ENCODE data around the gene PHACTR1. TPM values are rescaled to one million over a fixed set of nuclear protein-coding genes. Genes with fewer than 3 reads are reported as not detected.

The PHACTR1 gene
- total and polyA plus RNA-seq, 9 of the 15 experiments (the other 6 are each of a cell fraction or from before 2014, with no cell fraction given): 11.5 to 32.6 (median 22.0) TPM

DNA sequence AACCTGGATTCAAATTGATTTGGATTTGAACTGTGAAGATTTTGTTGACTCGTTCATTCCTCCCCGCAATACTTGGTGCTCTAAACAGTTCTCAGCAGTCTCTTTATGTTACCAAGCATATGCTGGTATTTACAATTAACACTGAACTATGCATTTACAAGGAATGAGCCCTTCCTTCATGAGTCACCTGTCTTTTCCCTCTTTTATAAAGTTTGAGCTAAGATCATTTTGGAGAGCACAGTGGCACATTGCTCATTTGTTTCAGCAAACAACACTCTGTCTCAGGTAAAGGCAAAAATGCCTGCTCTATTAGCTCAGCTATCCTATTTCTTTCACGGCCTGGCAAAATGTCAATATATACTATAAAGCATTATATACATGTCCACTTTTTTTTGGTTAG, 285.4 kb downstream of the PHACTR1 start:
- no TSS peak for BruUV-seq (replicated peaks)
- POLR2A ChIA-PET: no interaction called here
- DNase-seq (ENCODE audit: extremely low read depth in 1 of 4, low spot score in 3 of 4) (no peak), FAIRE-seq (no peak), ATAC-seq (no peak)
- Histone ChIP-seq H3K9me1 (ENCODE audit: control insufficient read depth, insufficient read depth, low read length) (no peaks in the 10 kb centered on the region), H3K27ac (ENCODE audit: extremely low read depth, low read depth, low read length) (no peak overlapping the region), H3K4me1 (replicated peaks in 1 of 2; ENCODE audit: control insufficient read depth in 2 of 2, insufficient read depth in 2 of 2, low read length in 2 of 2) (peaks cover 0 to 5% of the 10 kb centered on the region in 2 experiments; a peak in 2 of 5 replicates), H3K9me3 (replicated peaks; ENCODE audit: control insufficient read depth, insufficient read depth, low read depth, low read length) (no peaks in the 10 kb centered on the region), H3K4me3 (no peak overlapping the region), H3K4me2 (ENCODE audit: insufficient read depth, low read length) (no peak overlapping the region), H3K9ac (ENCODE audit: insufficient read depth in 1 of 2, low read depth in 2 of 2, low read length in 2 of 2) (no peak overlapping the region), H2AFZ (ENCODE audit: low read depth, low read length) (no peak overlapping the region), H4K20me1 (replicated peaks; ENCODE audit: control insufficient read depth, insufficient read depth, low read length) (no peaks in the 10 kb centered on the region), H3K79me2 (ENCODE audit: control insufficient read depth, insufficient read depth, low read length) (no peaks in the 10 kb centered on the region), H3K36me3 (ENCODE audit: control insufficient read depth, insufficient read depth, low read length) (no peaks in the 10 kb centered on the region), H3K27me3 (ENCODE audit: control insufficient read depth in 2 of 2, insufficient read depth in 2 of 2, low read length in 2 of 2) (no peaks in the 10 kb centered on the region; a peak in 1 of 5 replicates)
- WGBS (ENCODE audit: insufficient coverage, low coverage, missing lambda C conversion rate): 1% methylated on average over 3 of the region's 3 CpGs
- in situ Hi-C loops (cut with MboI) (no loop called here), intact Hi-C loops (cut with micrococcal nuclease) (no loop called here)
- TF ChIP-seq PYGO2 (tag; IDR thresholded peaks at IDR 0.05) (no peak), DACH1 (IDR thresholded peaks at IDR 0.05; ENCODE audit: partially characterized antibody) (no peak)
- CTCF ChIA-PET (ENCODE audit: low intra/inter-chr PET ratio): no interaction called here

GRCh38 chr6:13004601-13005000, 288.0 kb downstream of the PHACTR1 start:
- Histone ChIP-seq H3K36me3 (ENCODE audit: control insufficient read depth, insufficient read depth, low read length) (no peaks in the 10 kb centered on the region), H3K4me2 (ENCODE audit: insufficient read depth, low read length) (no peak overlapping the region), H3K4me1 (replicated peaks in 1 of 2; ENCODE audit: control insufficient read depth in 2 of 2, insufficient read depth in 2 of 2, low read length in 2 of 2) (peaks cover 0 to 5% of the 10 kb centered on the region in 2 experiments; a peak in 2 of 5 replicates), H3K79me2 (ENCODE audit: control insufficient read depth, insufficient read depth, low read length) (no peaks in the 10 kb centered on the region), H3K4me3 (no peak overlapping the region), H2AFZ (ENCODE audit: low read depth, low read length) (no peak overlapping the region), H3K27ac (ENCODE audit: extremely low read depth, low read depth, low read length) (no peak overlapping the region), H3K9me1 (ENCODE audit: control insufficient read depth, insufficient read depth, low read length) (no peaks in the 10 kb centered on the region), H3K9ac (ENCODE audit: insufficient read depth in 1 of 2, low read depth in 2 of 2, low read length in 2 of 2) (no peak overlapping the region), H3K9me3 (replicated peaks; ENCODE audit: control insufficient read depth, insufficient read depth, low read depth, low read length) (no peaks in the 10 kb centered on the region), H3K27me3 (ENCODE audit: control insufficient read depth in 2 of 2, insufficient read depth in 2 of 2, low read length in 2 of 2) (peaks cover 0 to 2% of the 10 kb centered on the region in 2 experiments; a peak in 1 of 5 replicates), H4K20me1 (replicated peaks; ENCODE audit: control insufficient read depth, insufficient read depth, low read length) (no peaks in the 10 kb centered on the region)
- in situ Hi-C loops (cut with MboI): no loop called here
- FAIRE-seq (no peak), DNase-seq (ENCODE audit: extremely low read depth in 1 of 4, low spot score in 3 of 4) (no peak), ATAC-seq (no peak)
- WGBS (ENCODE audit: insufficient coverage, low coverage, missing lambda C conversion rate): 0% methylated on average over 2 of the region's 2 CpGs
- CTCF ChIA-PET (ENCODE audit: low intra/inter-chr PET ratio): no interaction called here
- intact Hi-C loops (cut with micrococcal nuclease): no loop called here
- POLR2A ChIA-PET: no interaction called here
- no TSS peak for BruUV-seq (replicated peaks)
- TF ChIP-seq CBFA2T2 (conservative IDR thresholded peaks at IDR 0.05) (no peak), ZNF41 (CRISPR knock-in tag; conservative IDR thresholded peaks at IDR 0.05) (no peak), RFX7 (CRISPR knock-in tag; IDR thresholded peaks at IDR 0.05) (no peak), NFIX (CRISPR knock-in tag; IDR thresholded peaks at IDR 0.05; ENCODE audit: low read depth) (no peak), ZNF740 (CRISPR knock-in tag; IDR thresholded peaks at IDR 0.05) (no peak), ZNF740 (tag; IDR thresholded peaks at IDR 0.05) (no peak), C11orf30 (IDR thresholded peaks at IDR 0.05; ENCODE audit: low read depth) (no peak), ZNF431 (CRISPR knock-in tag; IDR thresholded peaks at IDR 0.05) (no peak), CSDE1 (IDR thresholded peaks at IDR 0.05) (no peak), PHB2 (IDR thresholded peaks at IDR 0.05; ENCODE audit: low read depth) (no peak), CREM (IDR thresholded peaks at IDR 0.05; ENCODE audit: low read depth) (no peak)
- TF ChIP-seq, protein P1, sequence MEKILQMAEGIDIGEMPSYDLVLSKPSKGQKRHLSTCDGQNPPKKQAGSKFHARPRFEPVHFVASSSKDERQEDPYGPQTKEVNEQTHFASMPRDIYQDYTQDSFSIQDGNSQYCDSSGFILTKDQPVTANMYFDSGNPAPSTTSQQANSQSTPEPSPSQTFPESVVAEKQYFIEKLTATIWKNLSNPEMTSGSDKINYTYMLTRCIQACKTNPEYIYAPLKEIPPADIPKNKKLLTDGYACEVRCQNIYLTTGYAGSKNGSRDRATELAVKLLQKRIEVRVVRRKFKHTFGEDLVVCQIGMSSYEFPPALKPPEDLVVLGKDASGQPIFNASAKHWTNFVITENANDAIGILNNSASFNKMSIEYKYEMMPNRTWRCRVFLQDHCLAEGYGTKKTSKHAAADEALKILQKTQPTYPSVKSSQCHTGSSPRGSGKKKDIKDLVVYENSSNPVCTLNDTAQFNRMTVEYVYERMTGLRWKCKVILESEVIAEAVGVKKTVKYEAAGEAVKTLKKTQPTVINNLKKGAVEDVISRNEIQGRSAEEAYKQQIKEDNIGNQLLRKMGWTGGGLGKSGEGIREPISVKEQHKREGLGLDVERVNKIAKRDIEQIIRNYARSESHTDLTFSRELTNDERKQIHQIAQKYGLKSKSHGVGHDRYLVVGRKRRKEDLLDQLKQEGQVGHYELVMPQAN (IDR thresholded peaks at IDR 0.05; ENCODE audit: borderline replicate concordance): no peak
